VCaP (cell line): ENCODE measurements around the gene MED7.

Source experiments
- H3K27ac ChIP-seq: fragments of 450-650 bp; 2 replicates; pipeline ENCODE4 v1.5.1; 2017
- TF ChIP-seq, protein P1 (sequence below): fragments of 450-650 bp; conservative IDR thresholded peaks from 2 replicates; pipeline ENCODE4 v1.5.1; 2017; ENCODE audit warnings: mild to moderate bottlenecking, moderate library complexity

Gene MED7

DNA sequence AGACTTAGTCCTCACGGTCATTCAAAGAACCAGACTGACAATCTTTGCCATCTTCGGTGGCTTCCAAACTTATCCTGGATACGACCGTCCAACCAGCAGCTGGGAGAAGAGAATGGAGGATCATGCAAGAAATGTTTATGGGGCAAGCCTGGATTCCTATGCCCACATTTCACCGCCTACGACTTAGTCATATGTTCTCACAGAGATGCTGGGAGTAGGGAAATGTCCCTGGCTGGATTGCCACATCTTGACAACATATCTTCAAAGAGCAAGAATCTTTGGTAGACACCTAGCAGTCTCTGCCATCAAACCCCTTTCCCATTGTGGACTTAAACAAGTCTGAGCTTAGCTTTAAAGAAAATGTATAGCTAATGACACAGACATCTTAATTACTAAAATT, 5.0 kb downstream of the MED7 start:
- TF ChIP-seq, protein P1, sequence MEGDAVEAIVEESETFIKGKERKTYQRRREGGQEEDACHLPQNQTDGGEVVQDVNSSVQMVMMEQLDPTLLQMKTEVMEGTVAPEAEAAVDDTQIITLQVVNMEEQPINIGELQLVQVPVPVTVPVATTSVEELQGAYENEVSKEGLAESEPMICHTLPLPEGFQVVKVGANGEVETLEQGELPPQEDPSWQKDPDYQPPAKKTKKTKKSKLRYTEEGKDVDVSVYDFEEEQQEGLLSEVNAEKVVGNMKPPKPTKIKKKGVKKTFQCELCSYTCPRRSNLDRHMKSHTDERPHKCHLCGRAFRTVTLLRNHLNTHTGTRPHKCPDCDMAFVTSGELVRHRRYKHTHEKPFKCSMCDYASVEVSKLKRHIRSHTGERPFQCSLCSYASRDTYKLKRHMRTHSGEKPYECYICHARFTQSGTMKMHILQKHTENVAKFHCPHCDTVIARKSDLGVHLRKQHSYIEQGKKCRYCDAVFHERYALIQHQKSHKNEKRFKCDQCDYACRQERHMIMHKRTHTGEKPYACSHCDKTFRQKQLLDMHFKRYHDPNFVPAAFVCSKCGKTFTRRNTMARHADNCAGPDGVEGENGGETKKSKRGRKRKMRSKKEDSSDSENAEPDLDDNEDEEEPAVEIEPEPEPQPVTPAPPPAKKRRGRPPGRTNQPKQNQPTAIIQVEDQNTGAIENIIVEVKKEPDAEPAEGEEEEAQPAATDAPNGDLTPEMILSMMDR: no peak
- H3K27ac ChIP-seq: no peak overlapping the region

DNA sequence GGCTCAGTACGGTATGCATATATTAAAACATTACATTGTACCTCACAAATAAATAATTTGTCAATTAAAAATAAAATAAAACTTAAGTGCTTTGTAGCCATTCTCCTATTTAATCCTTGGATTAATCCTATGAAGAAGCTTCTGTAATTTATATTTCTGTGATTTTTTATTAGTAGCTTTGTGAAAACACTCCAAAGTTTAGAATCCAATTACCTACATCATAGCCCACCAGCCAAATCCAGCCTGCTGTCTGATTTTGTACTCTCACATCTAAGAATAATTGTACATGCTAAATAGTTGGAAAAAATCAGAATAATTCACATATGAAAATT, 10.4 kb downstream of the MED7 start:
- no peak overlapping the region for H3K27ac ChIP-seq
- TF ChIP-seq, protein P1: peak; percentile 61

DNA sequence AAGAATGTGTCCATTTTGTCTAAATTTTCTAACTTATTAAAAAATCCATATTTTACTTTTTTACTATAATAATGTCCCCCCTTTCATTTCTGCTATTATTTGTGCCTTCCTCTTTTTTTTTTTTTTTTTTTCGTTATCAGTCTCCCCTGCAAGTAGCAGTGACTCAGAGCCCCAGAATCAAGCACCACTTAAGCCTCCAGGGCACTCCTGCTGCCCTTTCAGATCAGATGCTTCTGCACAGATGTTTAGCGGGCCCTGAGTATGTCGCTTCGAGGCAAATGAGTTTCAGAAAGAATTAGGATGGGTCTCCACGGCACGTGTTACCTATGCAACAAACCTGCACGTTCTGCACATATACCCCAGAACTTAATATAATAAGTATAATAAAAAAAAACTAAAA, 11.7 kb downstream of the MED7 start:
- TF ChIP-seq, protein P1: no peak
- H3K27ac ChIP-seq: no peak overlapping the region

DNA sequence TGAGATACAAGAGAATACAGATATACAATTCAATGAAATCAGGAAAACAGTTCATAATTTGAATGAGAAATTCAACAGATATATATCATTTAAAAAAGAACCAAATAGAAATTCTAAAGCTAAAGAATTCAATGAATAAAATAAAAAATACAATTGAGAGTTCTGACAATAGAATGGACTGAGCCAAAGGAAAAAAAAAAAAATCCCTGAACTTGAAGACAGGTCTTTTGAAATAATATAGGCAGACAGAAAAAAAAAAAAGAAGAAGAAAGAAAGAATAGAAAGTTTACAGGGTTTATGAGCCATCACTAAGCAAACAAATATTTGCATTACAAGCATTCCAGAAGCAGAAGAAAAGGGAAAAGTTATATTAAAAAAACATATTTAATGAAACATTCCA, 21.0 kb downstream of the MED7 start:
- TF ChIP-seq, protein P1: no peak

DNA sequence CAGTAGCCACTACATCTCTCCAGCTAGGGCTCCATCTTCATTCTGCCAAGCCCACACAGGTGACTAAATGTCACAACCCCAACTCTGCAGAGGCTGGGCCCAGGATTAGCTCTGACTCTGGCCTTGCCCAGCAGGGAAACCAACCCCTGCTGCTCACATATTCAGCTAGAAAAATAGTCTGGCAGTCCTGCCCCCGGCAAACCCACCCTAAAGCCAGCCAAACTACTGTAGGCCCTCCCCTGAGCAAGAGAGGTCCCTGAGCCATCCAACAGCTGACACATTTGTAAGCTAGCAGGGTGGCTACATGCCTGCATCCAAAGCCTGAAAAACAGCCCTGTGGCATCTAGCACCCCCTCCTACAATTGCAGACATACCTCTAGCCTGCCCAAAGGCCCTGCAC, 22.6 kb downstream of the MED7 start:
- TF ChIP-seq, protein P1: no peak
- H3K27ac ChIP-seq: no peak overlapping the region

More for the DNA sequence above, 21.0 kb downstream of the MED7 start:
- no peak overlapping the region for H3K27ac ChIP-seq

DNA sequence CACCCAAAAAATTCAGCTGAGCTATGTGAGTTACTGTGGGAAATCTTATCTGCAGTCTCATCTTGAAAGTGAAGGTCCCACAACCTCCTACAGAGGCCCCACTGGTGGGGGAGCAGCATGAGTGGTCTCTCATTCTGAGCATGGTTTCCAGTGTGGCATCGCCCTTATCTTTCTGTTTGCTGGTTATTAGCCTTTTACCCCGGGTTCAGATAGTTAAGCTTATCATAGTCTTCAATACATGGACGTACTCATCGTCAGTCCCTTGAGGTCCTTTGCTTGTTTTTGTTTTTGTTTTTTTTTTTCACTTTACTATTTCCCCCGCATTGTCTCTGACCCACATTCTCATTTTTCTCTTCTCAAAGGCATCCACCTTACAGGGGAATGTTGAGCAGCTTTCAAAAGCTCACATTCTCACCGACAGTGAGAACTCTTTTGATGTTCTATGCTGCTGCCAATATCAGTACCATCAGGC, 26.1 kb downstream of the MED7 start:
- TF ChIP-seq, protein P1: no peak
- no peak overlapping the region for H3K27ac ChIP-seq

DNA sequence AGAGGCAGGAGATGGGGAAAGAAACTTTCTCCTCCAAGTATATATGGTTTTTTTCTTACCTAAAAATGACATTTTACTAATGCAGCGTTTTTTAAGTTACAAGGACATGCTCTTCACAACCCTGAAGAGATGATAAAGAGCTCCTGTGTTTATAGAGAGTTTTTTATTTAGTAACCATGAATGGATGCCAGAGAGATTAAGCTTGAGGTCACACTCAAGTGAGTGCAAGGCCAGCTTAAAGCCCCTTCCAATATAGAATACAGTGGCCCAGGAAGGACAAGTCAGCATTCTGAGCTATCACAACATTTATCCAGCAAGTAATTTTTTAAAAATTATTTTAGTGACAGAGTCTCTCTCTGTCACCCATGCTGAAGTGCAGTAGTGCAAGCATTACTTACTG, 27.2 kb downstream of the MED7 start:
- TF ChIP-seq, protein P1: no peak
- H3K27ac ChIP-seq: no peak overlapping the region

DNA sequence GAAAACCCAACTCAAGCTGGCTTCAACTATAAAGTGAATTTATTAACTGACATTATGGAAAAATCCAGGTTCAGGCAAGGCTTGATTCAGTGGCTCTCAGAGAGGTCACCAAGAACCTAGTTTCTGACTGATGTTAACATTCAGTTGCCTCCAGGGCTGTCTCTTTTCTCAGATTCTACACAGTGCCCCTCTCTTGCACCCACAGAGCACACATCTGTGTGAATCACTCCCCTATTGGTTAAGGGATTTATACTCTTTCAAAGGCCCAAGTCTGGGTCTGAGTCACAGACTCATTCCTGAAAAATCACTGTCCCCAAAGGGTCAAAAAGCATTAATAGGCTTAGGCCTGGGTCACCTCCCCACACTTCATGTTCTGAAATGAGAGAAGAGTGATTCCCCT, 27.7 kb downstream of the MED7 start:
- H3K27ac ChIP-seq: no peak overlapping the region
- TF ChIP-seq, protein P1: no peak
